NCI-H2107 treated with DMSO at 0.1 percent for 48 hours (cell line): ENCODE measurements around the gene CAMTA1.

Source experiments
- DNase-seq: peaks from one replicate; lab custom pipeline; 2025; ENCODE audit not compliant: unreplicated experiment; lab: John Stamatoyannopoulos, UW

Gene CAMTA1

DNA sequence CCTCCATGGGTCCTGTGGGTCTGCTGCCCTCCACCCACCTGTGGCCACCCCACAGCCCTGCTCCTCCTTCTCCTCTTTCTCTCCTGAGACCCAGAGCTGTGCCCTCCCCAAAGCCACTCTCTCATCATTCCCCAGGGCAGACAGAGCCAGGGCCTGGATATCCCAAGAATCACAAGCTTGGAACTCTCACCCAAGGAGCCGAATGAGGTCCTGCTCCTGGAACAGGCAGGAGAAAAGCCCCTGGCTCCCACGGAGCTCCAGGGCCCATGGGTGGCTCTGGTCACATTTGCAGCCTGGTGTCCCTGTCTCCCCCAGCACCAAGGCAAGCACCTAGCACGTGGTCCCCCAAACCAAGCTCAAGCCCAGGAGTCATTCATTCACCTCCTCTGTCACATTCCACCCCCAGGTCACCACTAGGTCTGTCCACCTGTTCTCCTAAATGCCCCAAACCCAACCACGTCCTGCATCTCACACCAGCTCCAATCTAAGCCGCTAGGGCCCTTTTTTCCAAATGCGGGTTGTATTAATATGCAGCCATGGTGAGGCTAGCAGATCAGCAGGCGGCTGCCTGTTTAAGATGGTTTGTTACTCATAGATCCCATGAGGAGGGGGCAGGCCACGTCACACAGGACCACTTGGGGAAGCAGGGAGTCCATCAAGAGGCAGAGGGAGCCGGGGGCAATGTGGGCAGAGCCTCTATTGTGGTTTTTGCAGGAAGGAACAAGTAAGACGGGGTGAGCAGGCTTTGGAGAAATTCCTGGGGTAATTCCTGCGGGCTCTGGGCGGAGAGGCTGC lies 770.3 kb downstream of the CAMTA1 start:
- DNase-seq = no peak

DNA sequence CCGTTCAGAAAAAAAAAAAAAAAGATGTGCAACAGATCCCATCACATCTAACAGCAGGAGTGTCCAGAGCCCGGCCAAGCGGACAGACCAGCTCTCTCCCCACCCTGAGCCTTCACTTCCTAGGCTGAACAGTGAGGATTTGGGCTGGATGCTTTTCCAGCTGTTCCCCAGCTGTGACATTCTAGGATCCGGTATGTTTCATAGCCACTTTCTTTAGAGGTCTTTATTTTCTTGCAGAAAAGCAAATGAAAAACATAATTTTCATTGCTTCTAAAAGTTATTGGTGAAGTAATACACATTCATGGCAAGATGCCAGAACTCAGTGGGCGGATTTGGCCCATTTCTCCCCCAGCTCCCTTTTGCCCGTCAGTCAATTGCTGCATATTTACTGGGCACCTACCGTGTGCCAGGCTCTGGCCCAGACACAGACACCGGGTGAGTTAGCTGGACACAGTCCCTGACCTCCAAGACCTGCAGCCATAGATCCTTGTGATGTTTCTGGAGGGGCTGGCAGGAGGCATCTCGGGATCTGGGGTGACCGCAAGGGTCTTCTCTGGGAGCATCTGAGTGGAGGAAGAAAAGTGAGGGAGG lies 772.1 kb downstream of the CAMTA1 start:
- DNase-seq = no peak

DNA sequence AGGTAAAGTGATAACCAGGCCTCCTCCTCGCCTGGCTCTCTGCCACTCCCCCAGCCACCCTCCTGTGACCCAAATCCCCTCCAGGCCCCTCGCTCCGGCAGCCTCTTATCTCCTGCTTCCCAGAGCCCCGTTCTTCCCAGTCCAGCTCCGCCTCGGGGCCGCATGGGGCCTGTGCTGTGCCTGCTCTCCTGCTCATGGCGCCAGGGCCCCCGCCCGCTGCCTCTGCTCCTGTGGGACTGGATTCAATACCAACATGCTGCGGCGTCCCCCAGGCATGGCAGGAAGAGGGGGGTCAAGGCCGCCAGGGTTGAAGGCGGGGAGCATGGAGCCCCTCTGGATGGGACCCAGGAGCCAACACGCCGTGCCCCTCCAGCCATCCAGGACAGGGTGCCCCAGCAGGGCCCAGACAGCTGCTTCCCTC lies 772.8 kb downstream of the CAMTA1 start:
- no peak for DNase-seq

DNA sequence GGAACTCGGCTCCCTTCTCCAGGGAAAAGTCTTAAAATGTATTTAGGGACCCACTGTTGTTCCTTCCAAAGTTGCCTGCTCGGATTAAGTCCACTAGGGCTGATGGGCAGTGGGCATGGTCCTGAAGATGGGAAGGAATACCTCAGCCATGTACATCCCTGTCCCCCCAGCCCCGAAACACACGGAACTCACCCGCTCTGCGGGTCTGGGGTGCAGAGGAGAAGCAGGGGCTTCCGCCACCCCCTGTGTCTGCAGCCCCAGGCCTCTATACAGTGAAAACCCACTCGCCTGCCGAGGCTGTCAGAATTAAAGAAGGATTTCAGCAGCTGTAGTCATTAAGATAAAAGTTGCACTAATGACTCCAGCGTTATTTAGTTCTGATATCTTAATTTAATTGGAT lies 773.2 kb downstream of the CAMTA1 start:
- no peak for DNase-seq

DNA sequence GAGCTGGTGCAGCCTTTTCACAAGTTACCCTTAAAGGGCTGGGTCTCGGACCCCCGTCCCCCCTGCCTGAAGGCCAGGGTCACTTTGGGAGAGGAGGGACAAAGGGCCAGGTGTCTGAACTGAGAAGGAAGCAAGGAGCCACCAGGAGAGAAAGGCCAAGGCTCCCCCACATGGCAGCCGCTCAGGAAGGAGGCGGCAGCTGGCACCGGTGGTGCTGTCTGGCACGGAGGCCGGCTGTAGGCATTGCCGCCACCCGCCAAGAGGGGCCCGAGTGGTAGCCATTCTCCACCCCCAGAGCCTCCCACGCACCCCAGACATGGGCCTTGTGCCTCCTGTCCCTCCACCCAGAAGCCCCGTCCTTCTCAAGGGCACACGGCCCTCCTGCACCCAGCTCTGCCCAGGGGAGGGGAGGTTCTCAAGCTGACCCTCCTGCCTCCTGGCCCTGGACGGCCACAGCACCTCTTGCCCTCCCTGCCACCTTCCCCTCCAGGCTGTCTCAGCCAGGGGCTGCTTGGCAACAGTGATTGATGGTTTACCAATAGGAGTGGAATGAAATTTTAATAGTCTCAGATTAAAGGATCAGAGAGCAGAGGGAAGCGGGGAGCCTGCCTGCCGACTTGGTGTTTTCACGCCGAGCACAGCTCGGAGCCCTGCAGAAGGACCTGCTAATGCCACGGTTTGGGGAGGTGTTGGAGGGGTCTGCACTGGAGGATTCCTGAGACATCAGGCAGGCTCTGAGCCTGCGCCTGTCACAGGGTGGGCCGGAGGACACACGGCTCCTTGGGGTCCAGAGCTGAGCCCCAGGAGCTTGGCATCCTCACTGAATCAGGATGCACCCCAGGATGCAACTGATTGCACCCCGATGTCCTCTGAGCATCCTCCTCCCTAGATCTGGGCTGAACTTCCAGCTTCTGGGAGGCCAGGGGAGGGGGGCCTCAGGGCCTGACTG lies 773.9 kb downstream of the CAMTA1 start:
- DNase-seq = no peak

DNA sequence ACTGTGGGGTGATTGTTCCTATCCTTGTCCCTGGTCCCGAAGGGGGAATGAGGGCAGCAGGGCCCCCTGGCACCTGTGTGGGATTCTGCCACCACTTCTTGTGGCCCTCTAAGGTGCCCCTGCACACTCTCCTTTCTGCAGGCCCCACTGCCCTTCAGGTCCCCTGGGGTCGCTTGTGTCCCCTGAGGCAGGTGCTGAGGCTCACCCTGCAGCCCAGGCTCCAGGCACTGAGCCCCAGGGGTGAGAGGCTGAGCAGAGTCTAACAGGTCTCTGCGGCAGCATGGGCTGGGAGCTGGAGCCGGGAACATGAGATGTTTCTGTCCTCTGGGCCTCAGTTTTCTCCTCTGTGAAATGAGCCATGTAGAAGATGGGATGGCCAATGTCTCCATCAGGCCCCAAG lies 774.9 kb downstream of the CAMTA1 start:
- no peak for DNase-seq

DNA sequence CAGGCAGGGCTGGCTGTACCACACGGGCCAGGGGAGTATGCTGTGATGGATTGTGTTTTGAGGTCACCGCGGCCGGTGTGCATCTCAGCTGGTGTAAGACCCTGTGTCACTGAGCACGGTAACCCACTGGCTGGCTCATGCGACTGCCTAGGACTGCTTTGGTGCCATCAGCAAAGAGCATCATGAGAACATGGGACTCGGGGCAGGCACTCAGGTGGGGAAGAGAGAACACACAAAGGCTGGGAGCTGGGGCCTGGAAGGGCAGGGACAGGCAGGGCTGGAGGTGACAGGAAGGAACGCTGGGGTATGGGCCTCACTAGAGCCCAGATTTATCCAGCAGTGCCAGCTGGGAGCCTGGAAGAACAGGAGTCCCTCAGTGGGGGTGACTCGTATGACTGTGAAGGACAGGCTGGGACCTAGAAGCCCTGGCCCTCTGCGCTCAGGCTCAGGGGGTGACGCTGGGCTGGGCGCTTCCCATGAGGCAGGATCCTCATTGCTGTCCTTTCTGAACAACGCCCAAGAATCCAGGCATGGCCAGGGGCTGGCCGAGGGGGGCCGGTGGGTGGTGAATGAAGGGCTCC lies 775.4 kb downstream of the CAMTA1 start:
- no peak for DNase-seq

DNA sequence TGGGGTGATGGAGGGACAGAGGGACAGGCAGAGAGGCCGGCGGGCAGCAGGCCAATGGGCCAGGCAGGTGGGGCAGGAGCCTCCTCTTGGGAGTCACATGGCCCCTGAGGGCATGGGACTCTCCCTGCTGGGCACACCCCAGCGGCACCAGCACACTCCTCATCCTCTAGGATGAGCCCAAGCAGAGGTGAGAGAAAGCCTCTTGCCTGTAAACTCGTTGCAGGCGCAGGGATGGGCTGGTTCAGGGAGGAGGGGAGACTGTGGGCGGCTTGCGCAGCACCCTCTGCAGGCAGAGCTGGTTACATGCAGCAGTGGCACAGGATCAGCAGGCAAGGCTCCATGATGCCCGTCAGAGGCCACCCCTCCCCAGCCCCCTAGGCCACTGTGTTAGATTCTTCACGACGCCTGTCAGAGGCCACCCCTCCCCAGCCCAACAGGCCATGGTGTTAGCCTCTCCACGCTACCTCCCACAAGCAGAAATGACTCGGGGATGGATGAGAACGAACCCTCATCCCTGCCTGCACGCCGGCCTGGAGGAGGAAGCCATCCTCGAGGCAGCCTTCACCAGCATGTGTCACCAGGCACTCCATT lies 776.2 kb downstream of the CAMTA1 start:
- no peak for DNase-seq

DNA sequence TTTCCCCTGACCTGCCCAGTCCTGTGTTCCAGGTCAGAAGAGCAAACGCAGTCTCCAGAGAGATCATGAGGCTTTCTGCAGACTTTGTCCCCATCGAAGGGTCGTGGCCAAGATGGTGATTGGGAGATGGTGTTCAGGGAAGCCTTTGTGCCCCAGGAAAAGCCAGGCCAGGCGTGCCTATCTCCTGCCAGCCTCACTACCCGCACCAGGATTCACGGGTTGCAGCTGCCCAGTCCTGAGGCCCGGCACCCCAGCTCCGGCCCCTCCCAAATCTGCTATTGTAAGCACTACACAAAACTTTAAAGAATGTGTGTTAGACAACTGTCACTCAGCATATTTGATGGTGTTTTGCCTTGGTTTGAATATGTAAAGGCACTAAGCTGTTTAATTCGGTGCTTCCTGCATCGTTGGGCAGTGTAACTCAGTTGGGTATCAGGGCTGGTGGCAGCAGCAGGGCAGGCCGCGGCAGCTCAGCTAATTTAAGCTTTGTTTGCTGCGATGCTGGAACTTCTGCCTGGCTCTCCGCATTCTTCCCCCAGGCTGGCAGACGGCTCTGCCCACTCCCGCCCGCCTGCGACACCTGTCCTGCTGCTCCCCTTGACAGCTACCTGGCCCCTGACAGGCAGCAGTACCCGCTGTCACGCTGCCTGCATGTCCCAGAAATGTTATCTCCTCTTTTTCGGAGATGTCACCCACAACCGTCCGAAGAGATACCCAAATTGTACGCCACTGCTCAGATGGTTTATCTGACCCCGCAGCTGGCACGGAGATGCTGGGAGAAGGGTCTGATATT lies 776.9 kb downstream of the CAMTA1 start:
- DNase-seq = no peak

DNA sequence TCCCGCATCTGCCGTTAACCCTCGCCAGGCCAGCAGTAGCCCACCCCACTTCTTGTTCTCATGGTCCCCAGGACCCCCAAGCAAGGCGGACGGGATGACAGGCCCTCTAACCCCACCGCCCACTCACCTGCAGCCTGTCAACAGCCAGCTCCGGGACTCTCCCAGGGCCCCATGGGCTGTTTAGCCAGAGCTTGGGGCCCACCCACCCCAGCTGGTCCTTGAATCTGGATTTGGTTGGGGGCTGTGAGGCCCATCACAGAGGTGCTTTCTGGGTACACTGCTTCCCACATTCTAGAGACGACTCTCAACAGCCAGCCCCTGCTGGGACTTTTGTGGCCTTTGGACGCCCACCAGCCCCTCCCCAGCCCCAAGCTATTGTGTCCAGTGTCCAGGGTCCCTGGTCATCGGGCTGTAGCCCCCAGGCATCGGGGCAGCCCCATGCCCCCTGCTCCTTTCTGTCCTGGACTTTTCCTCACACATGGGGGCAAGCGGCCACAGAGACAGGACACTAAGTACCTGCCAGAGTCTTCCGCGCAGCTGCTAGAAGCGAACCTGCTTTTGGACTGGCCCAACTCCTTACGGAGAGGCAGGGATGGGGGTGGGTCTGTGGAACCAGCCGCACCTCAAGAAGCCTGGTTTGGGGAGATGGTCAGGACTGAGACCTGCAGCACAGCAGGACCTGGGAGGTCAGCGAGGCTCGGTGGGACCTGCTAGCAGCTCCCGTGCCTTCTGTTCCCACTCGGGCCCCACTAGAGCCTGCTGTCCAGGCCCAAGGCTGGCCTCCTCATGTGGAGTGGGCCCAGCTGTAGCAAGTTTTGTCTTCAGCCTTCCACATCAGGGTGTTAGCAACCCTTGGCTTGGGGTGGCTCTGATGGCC lies 777.7 kb downstream of the CAMTA1 start:
- no peak for DNase-seq

DNA sequence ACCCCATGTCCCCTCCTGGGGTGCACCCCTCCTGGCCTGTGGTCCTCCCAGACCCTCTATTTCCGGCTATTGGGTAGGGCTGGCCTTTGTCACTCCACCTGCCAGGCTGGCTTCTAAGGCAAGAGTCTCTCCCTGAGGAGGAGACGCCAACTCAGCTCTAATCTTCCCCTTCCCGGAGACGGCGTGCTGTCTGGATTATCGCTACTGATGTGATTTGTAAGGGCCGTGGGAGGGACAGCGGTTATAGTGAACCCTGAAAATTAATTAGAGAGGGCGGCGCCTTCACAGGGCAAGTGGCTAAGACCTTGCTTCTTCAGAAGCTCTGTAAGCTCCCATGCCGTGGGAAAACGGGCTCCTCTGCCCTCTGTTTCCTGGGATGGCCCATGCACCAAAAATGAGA lies 778.9 kb downstream of the CAMTA1 start:
- no peak for DNase-seq

DNA sequence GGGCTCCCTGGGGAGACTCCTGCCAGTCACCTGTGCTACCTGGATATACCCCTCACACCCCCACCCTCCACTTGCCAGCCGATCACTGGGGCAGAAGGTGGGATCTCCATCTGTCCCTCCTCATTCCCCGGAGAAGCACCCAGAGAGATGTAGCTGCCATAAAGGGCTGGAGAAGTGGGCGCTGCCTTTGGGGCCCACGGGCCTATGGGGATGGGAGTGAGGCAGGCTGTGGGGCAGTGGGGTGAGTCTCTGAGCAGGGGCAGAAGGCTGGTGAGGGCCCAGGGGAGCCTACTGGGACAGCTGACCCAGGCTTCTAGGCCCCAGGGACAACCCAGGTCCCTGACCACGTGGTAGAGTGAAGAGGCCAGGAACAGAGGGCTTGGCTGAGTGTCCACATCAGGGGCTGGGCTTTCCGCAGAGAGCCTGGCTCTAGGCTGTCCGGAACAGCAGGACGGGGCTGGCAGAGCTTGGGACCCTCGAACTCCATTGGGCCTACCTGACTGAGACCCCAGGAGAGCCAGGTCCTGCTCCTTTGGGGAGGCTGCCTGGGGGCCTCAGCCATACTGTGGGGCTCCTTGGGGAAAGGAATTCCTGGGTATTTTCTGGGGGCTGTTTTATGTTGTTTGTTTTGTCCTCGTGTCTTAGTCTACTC lies 780.0 kb downstream of the CAMTA1 start:
- DNase-seq = no peak

DNA sequence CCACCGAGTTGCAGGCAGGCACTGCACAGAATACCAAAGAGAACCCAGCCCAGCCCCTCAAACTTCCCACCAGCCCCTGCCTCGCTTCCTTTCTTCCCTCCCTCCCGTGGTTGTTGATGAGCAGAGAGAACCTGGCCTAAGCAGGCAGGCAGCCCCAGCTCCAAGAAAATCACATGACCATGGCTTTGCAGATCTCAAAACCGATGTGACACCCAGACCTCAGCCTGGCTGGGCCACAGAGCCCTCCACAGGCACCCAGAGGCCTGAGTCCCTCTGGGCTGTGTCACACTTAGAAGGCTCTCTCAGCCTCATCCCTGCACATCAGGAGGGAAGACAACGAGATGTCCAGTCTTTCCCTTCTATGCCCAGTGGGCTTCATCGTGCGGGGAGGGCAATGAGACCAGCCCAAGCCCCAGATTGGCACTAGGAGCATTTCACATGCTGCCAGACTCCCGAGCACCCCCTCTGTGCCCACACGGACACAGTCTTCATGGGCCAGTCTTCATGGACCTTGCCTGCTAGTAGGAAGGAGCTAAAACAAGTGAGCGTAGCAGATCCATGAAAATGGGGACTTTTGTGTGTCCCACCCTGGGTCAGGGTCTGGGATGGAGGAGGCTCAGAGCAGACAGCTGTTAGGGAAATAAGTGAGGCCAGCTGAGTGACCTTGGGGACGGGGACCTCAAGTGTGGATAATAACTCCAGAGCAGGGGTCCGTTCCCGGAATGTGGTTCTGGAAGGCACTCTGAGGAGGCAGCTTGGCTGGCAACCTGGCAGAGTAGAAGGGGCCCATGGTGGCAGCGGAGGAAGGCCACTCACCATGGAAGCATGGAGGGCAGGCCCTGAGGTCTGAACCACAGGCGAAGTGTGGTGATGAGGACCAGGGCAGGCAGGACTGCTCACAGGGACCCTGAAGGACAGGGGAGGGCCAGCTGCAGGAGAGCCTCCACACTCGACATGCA lies 781.4 kb downstream of the CAMTA1 start:
- DNase-seq = no peak

DNA sequence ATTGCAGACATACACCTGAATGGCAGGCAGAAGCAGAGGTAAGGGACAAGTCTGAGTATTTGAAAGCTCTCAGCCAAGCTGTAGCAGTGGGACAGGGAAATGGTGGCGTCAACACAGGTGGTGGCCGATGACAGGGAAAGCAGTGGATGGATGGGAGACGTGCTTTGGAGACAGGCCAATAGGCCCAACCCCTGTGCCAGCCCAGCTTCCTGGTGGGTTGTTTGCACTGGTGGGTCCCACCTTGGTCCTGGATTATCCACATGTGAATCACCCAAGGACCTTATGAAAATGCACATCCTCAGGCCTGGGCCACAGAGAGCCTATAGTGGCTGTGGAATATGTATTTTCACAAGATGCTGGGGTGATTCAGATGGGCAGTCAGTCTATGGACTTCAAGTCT lies 782.1 kb downstream of the CAMTA1 start:
- no peak for DNase-seq

DNA sequence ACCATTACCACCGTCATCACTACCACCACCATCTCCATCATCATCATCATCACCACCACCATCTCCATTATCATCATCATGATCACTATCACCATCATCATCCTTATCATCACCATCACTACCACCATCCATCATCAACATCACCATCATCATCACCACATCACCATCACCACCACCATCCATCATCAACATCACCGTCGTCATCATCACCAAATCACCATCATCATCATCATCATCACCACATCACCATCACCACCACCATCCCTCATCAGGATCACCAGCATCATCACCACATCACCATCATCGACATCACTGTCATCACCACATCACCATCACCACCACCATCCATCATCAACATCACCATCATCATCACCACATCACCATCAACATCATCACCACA lies 782.8 kb downstream of the CAMTA1 start:
- DNase-seq = no peak

DNA sequence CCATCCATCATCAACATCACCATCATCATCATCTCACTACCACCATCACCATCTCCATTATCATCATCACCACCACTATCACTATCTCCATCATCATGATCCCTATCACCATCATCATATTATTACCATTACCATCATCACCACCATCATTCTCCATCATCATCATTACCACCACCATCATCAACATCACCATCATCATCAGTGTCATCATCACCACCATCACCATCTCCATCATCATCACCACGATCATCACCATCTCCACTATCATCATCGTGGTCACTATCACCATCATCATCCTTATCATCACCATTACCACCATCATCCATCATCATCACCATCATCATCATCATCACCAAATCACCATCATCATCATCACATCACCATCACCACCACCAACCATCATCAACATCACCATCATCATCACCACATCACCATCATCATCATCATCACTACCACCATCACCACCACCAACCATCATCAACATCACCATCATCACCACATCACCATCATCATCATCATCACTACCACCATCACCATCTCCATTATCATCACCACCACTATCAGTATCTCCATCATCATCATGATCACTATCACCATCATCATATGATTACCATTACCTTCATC lies 783.8 kb downstream of the CAMTA1 start:
- no peak for DNase-seq

DNA sequence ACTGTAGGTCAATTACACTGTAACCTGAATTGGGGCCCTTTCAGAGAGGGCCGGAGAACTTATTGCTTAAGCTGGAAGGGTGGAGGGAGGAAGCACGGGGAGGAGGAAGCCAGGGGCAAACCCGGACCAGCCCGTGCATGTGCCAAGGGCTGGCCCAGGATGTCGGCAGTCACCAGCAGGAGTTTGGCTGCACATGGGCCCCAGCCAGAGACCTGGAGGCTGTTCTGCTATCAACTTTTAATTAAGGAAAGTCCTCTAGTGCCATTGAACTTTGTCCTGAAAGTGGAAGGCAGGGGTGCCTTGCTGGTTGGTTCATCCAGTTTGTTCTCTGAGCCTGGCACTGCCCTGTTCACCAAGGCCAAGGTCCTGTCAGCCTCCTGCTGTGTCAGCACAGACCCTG lies 785.1 kb downstream of the CAMTA1 start:
- DNase-seq = no peak
